ENCODE data around the gene CGB5.

- no peak for TF ChIP-seq CTCF (IDR thresholded peaks at IDR 0.05)
- TF ChIP-seq EP300 (IDR thresholded peaks at IDR 0.05), result no peak
These were observed 14.9 kb downstream of the CGB5 start for GRCh38 chr19:49058562-49058961.

All from tibial nerve (tissue), 4 donors.